Endothelial cell of umbilical vein (primary cell): ENCODE data around the gene GPR176. TPM values are rescaled to one million over a fixed set of nuclear protein-coding genes. Genes with fewer than 3 reads are reported as not detected.

Experiments used
- BruUV-seq: library from RNA; stranded (reverse); fragments of 400-500 nt; replicated peaks from 2 replicates; lab custom pipeline; 2021; lab: Mats Ljungman, UMichigan
- CTCF ChIA-PET: fragments of 300-600, 350-600 bp; sonication (Branson Sonifier 250); formaldehyde crosslinking; loops from one replicate; lab custom pipeline; 2021; ENCODE audit warnings: antibody characterized with exemption, inconsistent platforms; lab: Charles Lee
- POLR2A ChIA-PET: fragments of 300-600, 350-600 bp; sonication (Branson Sonifier 250); formaldehyde crosslinking; loops from one replicate; lab custom pipeline; 2021; ENCODE audit warnings: antibody characterized with exemption, inconsistent platforms; lab: Charles Lee
- DNase-seq: peaks from one replicate; pipeline ENCODE4 v3.0.0-alpha.2; 2011; ENCODE audit warnings: low read depth, low spot score
- FAIRE-seq: peaks from 2 replicates; lab custom pipeline; 2011; peaks lifted over from hg19 to GRCh38; lab: Jason Lieb, UNC
- H2AFZ ChIP-seq: 2 replicates; pipeline ENCODE4 v1.6.0; 2012; ENCODE audit warnings: low read depth, low read length, control low read depth, inconsistent platforms
- H3K27ac ChIP-seq: 2 replicates; pipeline ENCODE4 v1.5.1; 2011; ENCODE audit warnings: low read depth, mild to moderate bottlenecking, control low read depth, low read length, moderate library complexity; ENCODE audit not compliant: insufficient read depth
- H3K27me3 ChIP-seq, 2 experiments: 2 replicates each; pipeline versions ENCODE4 v1.6.0 to v1.6.1; 2011; ENCODE audit warnings: low read length in 2 of 2, mixed read lengths in 1 of 2; ENCODE audit not compliant: control insufficient read depth in 2 of 2, insufficient read depth in 2 of 2
- H3K36me3 ChIP-seq, 2 experiments: 2 replicates in 1 of 2; 3 replicates in 1 of 2; pipeline ENCODE4 v1.5.1; 2011; ENCODE audit warnings: low read length in 2 of 2, mild to moderate bottlenecking in 1 of 2, moderate library complexity in 1 of 2; ENCODE audit not compliant: control insufficient read depth in 2 of 2, insufficient read depth in 2 of 2; ENCODE audit errors: extremely low read depth in 1 of 2
- H3K4me1 ChIP-seq: 3 replicates; pipeline ENCODE4 v1.5.1; 2011; ENCODE audit warnings: mild to moderate bottlenecking, low read length; ENCODE audit not compliant: control insufficient read depth, insufficient read depth; ENCODE audit errors: extremely low read depth
- H3K4me2 ChIP-seq: 2 replicates; pipeline ENCODE4 v1.6.1; 2011; ENCODE audit warnings: low read length, control low read depth, mixed read lengths; ENCODE audit not compliant: insufficient read depth
- H3K4me3 ChIP-seq, 3 experiments: fragments of 200-600 bp in 1 of 3; sonication (generic), shearing (Covaris generic) in 1 of 3; replicated peaks in 1 of 3; 2 replicates each; pipeline ENCODE4 v1.5.1; 2011 to 2016; ENCODE audit warnings: control low read depth in 3 of 3, low read length in 3 of 3, mild to moderate bottlenecking in 2 of 3, inconsistent platforms in 1 of 3, low read depth in 1 of 3, moderate library complexity in 1 of 3; ENCODE audit not compliant: insufficient read depth in 1 of 3
- H3K79me2 ChIP-seq: 2 replicates; pipeline ENCODE4 v1.6.0; 2012; ENCODE audit warnings: low read length, inconsistent platforms; ENCODE audit not compliant: control insufficient read depth, insufficient read depth
- H3K9ac ChIP-seq: replicated peaks from 2 replicates; pipeline ENCODE3; 2011; ENCODE audit warnings: low read length, control low read depth; ENCODE audit not compliant: insufficient read depth; ENCODE audit errors: extremely low read depth
- H3K9me1 ChIP-seq: replicated peaks from 3 replicates; pipeline ENCODE4 v1.6.0; 2011; ENCODE audit warnings: mild to moderate bottlenecking, low read length; ENCODE audit not compliant: control insufficient read depth, insufficient read depth; ENCODE audit errors: extremely low read depth
- H3K9me3 ChIP-seq: replicated peaks from 2 replicates; pipeline ENCODE4 v1.5.1; 2012; ENCODE audit warnings: low read length, inconsistent platforms; ENCODE audit not compliant: control insufficient read depth, insufficient read depth
- H4K20me1 ChIP-seq: replicated peaks from 2 replicates; pipeline ENCODE3; 2011; ENCODE audit warnings: mild to moderate bottlenecking, low read length; ENCODE audit not compliant: control insufficient read depth, insufficient read depth; ENCODE audit errors: extremely low read depth
- EZH2 ChIP-seq: IDR thresholded peaks from 2 replicates; pipeline ENCODE4 v1.6.1; 2012; ENCODE audit warnings: borderline replicate concordance, low read depth, mild to moderate bottlenecking, moderate library complexity, low read length, inconsistent platforms; ENCODE audit not compliant: severe bottlenecking
- FOS ChIP-seq: IDR thresholded peaks from 2 replicates; pipeline ENCODE4 v1.6.1; 2011; ENCODE audit warnings: mild to moderate bottlenecking, low read length, moderate library complexity, borderline replicate concordance; ENCODE audit not compliant: insufficient read depth
- GATA2 ChIP-seq: IDR thresholded peaks from 2 replicates; pipeline ENCODE4 v1.7.0; 2011; ENCODE audit warnings: low read depth, mild to moderate bottlenecking, moderate library complexity, mixed read lengths, low read length; ENCODE audit not compliant: insufficient read length, insufficient read depth
- JUN ChIP-seq: IDR thresholded peaks from 2 replicates; pipeline ENCODE4 v1.6.1; 2011; ENCODE audit warnings: borderline replicate concordance, low read depth; ENCODE audit not compliant: insufficient read length, insufficient read depth
- MYC ChIP-seq: IDR thresholded peaks from one replicate; pipeline ENCODE4 v1.6.1; 2011; ENCODE audit warnings: mild to moderate bottlenecking, low read depth, low read length
- POLR2A ChIP-seq: IDR thresholded peaks from 2 replicates; pipeline ENCODE4 v1.6.1; 2012; ENCODE audit warnings: low read depth, mild to moderate bottlenecking, control low read depth, low read length
- POLR2AphosphoS5 ChIP-seq: IDR thresholded peaks from 2 replicates; pipeline ENCODE4 v1.6.1; 2012; ENCODE audit warnings: low read depth, mild to moderate bottlenecking, control low read depth, low read length, moderate library complexity; ENCODE audit not compliant: insufficient read depth
- dilution Hi-C: fragments of 300-500 bp; cut with MboI; formaldehyde crosslinking; loops from one replicate; pipeline ENCODE4 v1.15.0; 2019; ENCODE audit warnings: low sequenced_read_pairs; ENCODE audit not compliant: extremely low pct_ligation_motif_present
- intact Hi-C: fragments of 100-400 bp; cut with micrococcal nuclease; formaldehyde crosslinking; loops from one replicate; pipeline ENCODE4 v1.10.0; 2022
- polyA plus RNA-seq, 4 experiments: library from polyadenylated mRNA; depleted of rRNA in 3 of 4; stranded (reverse) in 3 of 4; unstranded in 1 of 4; fragments of >200 nt; gene quantifications; 2 replicates each; pipeline versions ENCODE4 v1.2.1 to v1.2.3, GENCODE V29; 2011 to 2012; ENCODE audit warnings: missing spikeins in 1 of 4
- total RNA-seq: library from RNA; stranded (reverse); gene quantifications from 2 replicates; pipeline ENCODE4 v1.2.3, GENCODE V29; 2021
- TF ChIP-seq, protein P1 (sequence below), 2 donors: IDR thresholded peaks; 1 replicate in 1 of 2; 2 replicates in 1 of 2; pipeline ENCODE4 v1.5.1; 2011; ENCODE audit warnings: low read length in 2 of 2, mild to moderate bottlenecking in 2 of 2, moderate library complexity in 2 of 2, control low read depth in 1 of 2, inconsistent platforms in 1 of 2, low read depth in 1 of 2; ENCODE audit not compliant: insufficient read depth in 1 of 2; ENCODE audit errors: extremely low read depth in 1 of 2

Gene GPR176
- total and polyA plus RNA-seq, 2 donors (not counting 3 experiments of a cell fraction or from before 2014, with no cell fraction given) = 35.3 to 68.7 TPM

DNA sequence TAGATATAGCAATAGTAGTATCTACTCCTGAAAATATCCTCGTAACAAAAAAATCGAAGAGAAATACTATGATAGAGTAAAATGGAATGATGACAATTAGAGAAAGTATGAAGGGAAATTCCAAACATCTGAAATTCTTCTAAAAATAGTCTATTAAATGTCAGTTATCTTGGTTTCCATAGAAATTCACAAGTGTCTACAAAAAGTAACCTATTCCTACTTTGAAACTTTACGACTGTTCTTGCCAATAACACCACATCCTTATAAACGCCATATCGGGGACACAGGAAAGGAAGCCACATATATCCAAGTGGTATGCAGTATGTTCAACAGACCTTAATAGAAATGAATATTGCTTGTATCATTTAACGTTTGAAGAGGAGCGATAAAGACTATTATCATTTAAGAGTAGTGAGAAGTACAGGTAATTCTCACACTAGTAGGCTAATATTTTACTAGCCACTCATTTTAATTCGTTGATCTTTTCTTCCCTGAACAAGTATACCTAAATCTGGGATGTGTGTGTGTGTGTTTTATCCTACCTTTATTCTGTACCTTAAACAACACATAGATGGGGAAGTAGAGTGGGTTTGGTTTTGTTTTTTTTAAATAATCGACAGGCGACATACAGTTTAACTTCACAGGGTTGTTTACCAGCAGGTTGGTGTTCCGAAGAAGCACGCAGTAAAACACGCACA, 1.2 kb downstream of the GPR176 start:
- H3K27me3 ChIP-seq = no peaks in the 10 kb centered on the region
- DNase-seq = peak; percentile 79
- H3K4me3 ChIP-seq = peak overlapping the region; percentile 77 to 93 (median 79)
- H3K4me2 ChIP-seq = peak overlapping the region; percentile 99
- BruUV-seq = TSS peak; percentile 85
- peaks cover 16% of the 10 kb centered on the region for H3K4me1 ChIP-seq
- H3K36me3 ChIP-seq = no peaks in the 10 kb centered on the region
- H3K27ac ChIP-seq = peak overlapping the region; percentile 82
- dilution Hi-C loops = no loop called here
- peak; percentile 31 for FAIRE-seq
- H2AFZ ChIP-seq = peak overlapping the region; percentile 61
- intact Hi-C loops = no loop called here
- CTCF ChIA-PET = interaction anchor here (1.3 to 4.1 kb wide), 6 partner anchors 11 to 40 kb away, joined by 3 to 31 read pairs (median 6); partner anchors contain the start of gene EIF2AK4
- H3K9me1 ChIP-seq = no peaks in the 10 kb centered on the region
- H3K9ac ChIP-seq = peak overlapping the region; percentile 95
- H4K20me1 ChIP-seq = no peaks in the 10 kb centered on the region
- POLR2A ChIA-PET = interaction anchor here (0.7 to 4.2 kb wide), 2 partner anchors 16 to 657 kb away, joined by 9 to 21 read pairs; partner anchors contain the start of gene EIF2AK4
- TF ChIP-seq FOS = peak; percentile 23
- peak; percentile 57 for TF ChIP-seq JUN
- no peak for TF ChIP-seq GATA2
- TF ChIP-seq POLR2A = peak; percentile 71
- no peak for TF ChIP-seq MYC
- no peak for TF ChIP-seq EZH2
- TF ChIP-seq POLR2AphosphoS5 = no peak
- TF ChIP-seq, protein P1, sequence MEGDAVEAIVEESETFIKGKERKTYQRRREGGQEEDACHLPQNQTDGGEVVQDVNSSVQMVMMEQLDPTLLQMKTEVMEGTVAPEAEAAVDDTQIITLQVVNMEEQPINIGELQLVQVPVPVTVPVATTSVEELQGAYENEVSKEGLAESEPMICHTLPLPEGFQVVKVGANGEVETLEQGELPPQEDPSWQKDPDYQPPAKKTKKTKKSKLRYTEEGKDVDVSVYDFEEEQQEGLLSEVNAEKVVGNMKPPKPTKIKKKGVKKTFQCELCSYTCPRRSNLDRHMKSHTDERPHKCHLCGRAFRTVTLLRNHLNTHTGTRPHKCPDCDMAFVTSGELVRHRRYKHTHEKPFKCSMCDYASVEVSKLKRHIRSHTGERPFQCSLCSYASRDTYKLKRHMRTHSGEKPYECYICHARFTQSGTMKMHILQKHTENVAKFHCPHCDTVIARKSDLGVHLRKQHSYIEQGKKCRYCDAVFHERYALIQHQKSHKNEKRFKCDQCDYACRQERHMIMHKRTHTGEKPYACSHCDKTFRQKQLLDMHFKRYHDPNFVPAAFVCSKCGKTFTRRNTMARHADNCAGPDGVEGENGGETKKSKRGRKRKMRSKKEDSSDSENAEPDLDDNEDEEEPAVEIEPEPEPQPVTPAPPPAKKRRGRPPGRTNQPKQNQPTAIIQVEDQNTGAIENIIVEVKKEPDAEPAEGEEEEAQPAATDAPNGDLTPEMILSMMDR (IDR thresholded peaks at IDR 0.05; ENCODE audit: extremely low read depth in 1 of 2, insufficient read depth in 1 of 2, low read depth in 1 of 2, low read length in 2 of 2) = no peak
- no peaks in the 10 kb centered on the region for H3K9me3 ChIP-seq
- H3K79me2 ChIP-seq = peaks cover 35% of the 10 kb centered on the region
